Measurements from ENCODE around the gene IQGAP2.

IQGAP2 gene

DNA sequence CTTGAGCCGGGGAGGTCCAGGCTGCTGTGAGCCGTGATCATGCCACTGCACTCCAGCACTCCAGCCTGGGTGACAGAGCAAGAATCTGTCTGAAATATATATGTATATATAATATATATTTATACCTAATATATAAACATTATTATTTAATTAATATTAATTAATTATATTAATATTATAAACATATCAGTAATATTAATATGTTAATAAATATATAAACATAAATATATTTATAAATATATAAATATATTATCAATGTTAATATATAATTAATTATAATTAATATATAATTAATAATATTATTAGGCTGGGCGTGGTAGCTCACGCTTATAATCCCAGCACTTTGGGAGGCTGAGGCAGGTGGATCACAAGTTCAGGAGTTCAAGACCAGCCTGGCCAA is 354.0 kb downstream of the IQGAP2 start:
- H3K4me3 Mint-ChIP-seq: no peak overlapping the region
- no peak for DNase-seq
- CTCF ChIA-PET: no interaction called here
- peaks cover 25% of the 10 kb centered on the region for H3K27me3 Mint-ChIP-seq
- H3K9me3 Mint-ChIP-seq: no peaks in the 10 kb centered on the region
- no peaks in the 10 kb centered on the region for H3K36me3 Mint-ChIP-seq
- H3K27ac Mint-ChIP-seq: no peak overlapping the region
- no peaks in the 10 kb centered on the region for H3K4me1 Mint-ChIP-seq

Data from activated naive CD4-positive, alpha-beta T cell treated with anti-CD3 and anti-CD28 coated beads, Interleukin-2, amount 10 ng/mL, durations not matched to agents 7 days and 5 days (primary cell).